Adipose tissue (tissue), 3 donors: Measurements from ENCODE around the gene AP5Z1. TPM values are rescaled to one million over a fixed set of nuclear protein-coding genes. Genes with fewer than 3 reads are reported as not detected.
A peak's percentile ranks its signal among the peaks of the same experiment; 100 is the strongest.

ENCODE experiments used
- H3K27ac ChIP-seq: one replicate; pipeline ENCODE4 v1.5.1; 2013; ENCODE audit warnings: low read depth, low read length
- WGBS, 3 donors: extraction: QIAGEN DNeasy Blood & Tissue Kit; methylation state at CpG; one replicate each; pipeline ENCODE4 v1.1.7; 2013; 5-methylcytosine and 5-hydroxymethylcytosine counted together
- polyA plus RNA-seq, 3 donors: library from polyadenylated mRNA; stranded (reverse); fragments of 200-250 nt; gene quantifications; one replicate each; pipeline ENCODE4 v1.2.3, GENCODE V29; 2013
- donor health status: healthy with polysubstance abuse.
- donor health status: Bipolar disorder and iron deficiency.
- donor health status: healthy.

Gene AP5Z1, protein sequence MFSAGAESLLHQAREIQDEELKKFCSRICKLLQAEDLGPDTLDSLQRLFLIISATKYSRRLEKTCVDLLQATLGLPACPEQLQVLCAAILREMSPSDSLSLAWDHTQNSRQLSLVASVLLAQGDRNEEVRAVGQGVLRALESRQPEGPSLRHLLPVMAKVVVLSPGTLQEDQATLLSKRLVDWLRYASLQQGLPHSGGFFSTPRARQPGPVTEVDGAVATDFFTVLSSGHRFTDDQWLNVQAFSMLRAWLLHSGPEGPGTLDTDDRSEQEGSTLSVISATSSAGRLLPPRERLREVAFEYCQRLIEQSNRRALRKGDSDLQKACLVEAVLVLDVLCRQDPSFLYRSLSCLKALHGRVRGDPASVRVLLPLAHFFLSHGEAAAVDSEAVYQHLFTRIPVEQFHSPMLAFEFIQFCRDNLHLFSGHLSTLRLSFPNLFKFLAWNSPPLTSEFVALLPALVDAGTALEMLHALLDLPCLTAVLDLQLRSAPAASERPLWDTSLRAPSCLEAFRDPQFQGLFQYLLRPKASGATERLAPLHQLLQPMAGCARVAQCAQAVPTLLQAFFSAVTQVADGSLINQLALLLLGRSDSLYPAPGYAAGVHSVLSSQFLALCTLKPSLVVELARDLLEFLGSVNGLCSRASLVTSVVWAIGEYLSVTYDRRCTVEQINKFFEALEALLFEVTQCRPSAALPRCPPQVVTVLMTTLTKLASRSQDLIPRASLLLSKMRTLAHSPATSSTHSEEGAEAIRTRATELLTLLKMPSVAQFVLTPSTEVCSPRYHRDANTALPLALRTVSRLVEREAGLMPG
- 10 to 100 TPM; 19.6 to 41.5 (median 35.0) TPM for polyA plus RNA-seq

DNA sequence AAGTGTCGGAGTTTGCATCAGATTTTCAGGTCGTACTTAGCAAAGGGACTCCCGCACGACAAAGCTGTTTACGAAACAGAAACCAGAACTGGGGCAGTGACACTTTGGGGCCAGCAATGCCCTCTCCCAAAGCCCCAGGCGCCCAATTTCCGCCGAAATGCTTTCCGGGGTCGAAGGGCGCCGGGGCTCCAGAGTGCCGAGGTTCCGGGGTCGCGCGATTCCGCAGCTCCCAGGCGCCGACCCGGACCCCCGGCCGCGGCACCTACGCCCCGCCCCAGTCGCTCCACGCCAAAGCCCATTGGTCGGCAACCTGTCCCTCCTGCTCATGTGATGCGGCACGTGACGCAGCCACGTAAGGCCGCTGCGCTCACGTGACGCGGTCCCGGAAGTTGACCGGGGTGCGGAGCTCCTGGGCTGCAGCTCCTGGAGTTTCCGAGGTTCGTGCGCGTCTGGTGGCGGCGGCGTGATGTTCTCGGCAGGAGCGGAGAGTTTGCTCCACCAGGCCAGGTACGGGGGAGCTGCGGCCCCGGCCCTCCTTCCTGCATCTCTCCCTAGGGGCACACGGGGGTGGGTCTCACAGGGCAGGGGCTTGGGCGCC lies at the start of gene AP5Z1:
Gene AP5Z1, plus strand, starts transcription at position 374 of the 598 bp plus-strand sequence. Its CDS starts 93 bp downstream, at position 467.
- 0 to 2% (median 1%) methylated on average over 49 to 55 of the region's 55 CpGs for WGBS, 3 donors
- H3K27ac ChIP-seq, result peak within 1 kb of the TSS; percentile 30

GRCh38 chr7:4725850-4726450 lies 49.5 kb upstream of the AP5Z1 start:
- H3K27ac ChIP-seq, result peak overlapping the region; percentile 85
- WGBS, 3 donors, result 31 to 59% (median 38%) methylated on average over 15 of the region's 15 CpGs

GRCh38 chr7:4726566-4726965 lies 48.9 kb upstream of the AP5Z1 start:
- 63 to 92% (median 74%) methylated on average over 9 of the region's 9 CpGs for WGBS, 3 donors
- H3K27ac ChIP-seq, result no peak overlapping the region

DNA sequence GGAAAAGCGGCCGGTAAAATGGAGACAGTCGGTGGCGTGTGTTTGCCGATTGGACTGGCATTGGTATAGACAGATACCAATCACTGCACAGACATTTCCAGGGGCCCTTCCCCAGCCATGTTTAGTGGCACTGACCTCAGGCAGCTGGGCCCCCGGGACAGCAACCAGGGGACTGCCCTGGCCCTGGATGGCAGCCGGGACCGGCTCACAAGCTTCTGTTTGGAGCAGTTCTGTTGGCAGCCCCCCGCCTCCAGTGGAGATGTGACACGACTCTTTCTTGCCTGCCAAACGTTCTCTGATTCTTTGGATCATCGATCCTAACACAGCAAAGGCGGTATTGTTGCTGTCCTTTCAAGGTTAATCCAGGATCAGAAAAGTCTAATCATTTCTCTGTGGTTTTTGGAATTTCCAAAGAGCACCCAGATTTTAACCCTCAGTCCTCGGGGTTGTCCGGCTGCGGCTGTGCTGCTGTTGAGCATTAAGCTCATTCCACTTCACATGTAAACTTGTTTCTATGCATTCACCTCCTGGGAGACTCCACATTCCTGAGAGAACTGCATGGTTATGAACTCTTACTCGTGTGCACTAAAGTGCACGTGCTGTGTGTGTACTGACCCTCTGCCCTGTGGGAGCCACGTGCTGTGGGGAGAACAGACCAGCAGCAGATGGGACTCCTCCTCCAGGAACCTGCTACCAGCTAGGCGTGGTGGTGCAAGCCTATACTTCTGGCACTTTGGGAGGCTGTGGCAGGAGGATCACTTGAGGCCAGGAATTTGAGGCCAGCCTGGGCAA lies 47.3 kb upstream of the AP5Z1 start:
- WGBS, 3 donors, result 88 to 92% (median 90%) methylated on average over 20 of the region's 20 CpGs
- no peak overlapping the region for H3K27ac ChIP-seq

GRCh38 chr7:4729266-4729665 lies 46.2 kb upstream of the AP5Z1 start:
- WGBS, 3 donors, result 87 to 94% (median 89%) methylated on average over 18 to 19 of the region's 19 CpGs
- H3K27ac ChIP-seq, result no peak overlapping the region

- no peak overlapping the region for H3K27ac ChIP-seq
- 83 to 84% (median 84%) methylated on average over 19 of the region's 19 CpGs for WGBS, 3 donors
These were observed 45.1 kb upstream of the AP5Z1 start for GRCh38 chr7:4730276-4730675.

DNA sequence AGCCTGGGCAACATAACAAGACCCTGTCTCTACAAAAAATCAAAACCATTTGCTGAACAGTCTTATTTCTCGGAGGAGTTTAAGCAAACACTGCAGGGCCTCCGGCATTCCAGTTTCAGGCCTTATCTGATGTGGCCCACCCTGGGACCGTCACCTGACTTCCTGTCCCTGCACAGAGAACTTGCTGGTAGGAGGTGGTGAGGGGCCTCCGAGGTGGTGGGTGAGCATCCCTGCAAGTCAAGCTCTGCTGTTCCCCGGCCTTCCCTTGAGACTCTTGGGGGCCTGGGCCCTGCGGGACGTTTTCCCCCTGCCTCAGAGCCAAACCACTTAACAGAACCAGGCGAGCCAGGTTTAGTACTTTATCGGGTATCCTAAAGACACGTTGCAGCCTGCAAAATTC lies 44.5 kb upstream of the AP5Z1 start:
- WGBS, 3 donors, result 69 to 76% (median 75%) methylated on average over 10 of the region's 10 CpGs
- H3K27ac ChIP-seq, result no peak overlapping the region

DNA sequence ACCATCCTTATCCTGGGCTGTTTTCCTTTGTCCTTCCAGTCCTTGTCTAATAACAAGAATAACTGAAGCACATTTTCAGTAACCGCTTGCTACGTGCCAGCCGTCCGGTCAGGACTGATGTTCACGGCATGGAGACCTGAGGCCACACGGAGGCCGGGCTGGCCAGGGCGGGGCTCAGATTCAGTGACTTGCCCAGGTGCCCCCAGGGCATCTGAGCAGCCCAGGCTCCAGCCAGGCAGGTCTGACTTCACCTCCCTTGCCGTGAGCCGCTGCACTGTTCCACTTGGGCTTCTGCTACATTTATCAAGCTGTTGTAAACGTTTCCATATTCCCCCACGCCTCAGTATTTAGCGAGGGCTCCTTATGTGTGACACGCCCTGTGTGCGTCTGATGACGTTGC lies 43.6 kb upstream of the AP5Z1 start:
- WGBS, 3 donors, result 93 to 96% (median 95%) methylated on average over 16 of the region's 16 CpGs
- no peak overlapping the region for H3K27ac ChIP-seq

GRCh38 chr7:4733936-4734528 lies 41.4 kb upstream of the AP5Z1 start:
- WGBS, 3 donors, result 66 to 82% (median 78%) methylated on average over 15 of the region's 15 CpGs
- no peak overlapping the region for H3K27ac ChIP-seq

DNA sequence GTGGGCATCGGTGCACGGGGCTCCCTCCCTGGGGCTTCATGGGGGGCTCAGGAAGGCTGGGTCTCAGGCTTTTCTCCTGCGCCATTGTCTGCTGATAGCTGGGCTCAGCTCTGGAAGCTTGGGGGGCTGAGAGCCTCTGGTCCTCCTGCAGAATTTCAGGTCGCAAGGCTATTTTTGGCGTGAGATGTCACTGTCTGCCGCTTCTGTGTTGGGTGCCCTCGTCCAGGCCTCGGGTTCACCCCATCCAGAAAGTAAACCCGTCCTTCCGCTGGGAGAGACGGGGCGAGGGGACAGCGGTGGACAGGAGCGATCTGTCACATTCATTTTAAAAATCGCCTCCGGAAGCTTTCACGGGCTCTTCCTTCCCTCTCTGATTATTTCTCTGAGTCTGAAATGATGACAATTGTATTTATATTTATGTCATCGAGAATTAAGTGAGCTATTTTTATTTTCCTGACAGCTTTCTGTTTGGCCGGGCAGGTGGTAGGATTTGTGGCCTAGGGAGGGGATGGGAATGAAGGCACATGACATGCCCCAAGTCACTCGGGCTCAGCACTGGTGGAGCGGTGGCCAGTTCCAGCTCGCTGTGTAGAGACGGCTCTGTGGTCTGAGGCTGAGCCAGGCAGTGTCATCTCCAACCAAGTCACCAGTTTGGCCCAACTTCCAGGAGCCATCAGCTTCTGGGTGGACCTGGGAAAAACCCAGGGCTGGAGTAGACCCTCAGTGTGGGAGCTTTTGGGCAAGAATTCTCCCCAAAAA lies 40.7 kb upstream of the AP5Z1 start:
- no peak overlapping the region for H3K27ac ChIP-seq
- 87 to 94% (median 88%) methylated on average over 23 of the region's 23 CpGs for WGBS, 3 donors

DNA sequence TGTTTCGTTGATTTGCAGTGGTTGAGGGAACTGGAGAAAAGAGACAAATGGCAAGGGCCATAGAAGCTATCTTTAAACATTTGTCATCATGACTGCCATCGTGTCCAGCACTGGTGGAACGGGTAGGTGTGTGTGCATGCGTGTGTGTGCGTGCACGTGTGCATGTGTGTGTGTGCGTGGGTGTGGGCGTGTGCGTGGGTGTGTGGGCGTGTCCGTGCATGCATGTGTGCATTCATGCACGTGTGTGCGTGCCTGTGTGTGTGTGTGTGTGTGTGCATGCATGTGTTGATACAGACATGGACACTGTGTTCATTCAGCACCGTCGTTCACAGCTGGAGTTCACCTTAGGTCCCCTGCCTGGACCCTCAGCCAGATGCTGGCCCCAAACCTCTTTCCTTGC lies 38.1 kb upstream of the AP5Z1 start:
- 93 to 95% (median 94%) methylated on average over 15 of the region's 15 CpGs for WGBS, 3 donors
- H3K27ac ChIP-seq, result no peak overlapping the region

GRCh38 chr7:4738711-4739527 lies 36.5 kb upstream of the AP5Z1 start:
- H3K27ac ChIP-seq, result peak overlapping the region; percentile 9
- 22 to 29% (median 27%) methylated on average over 23 of the region's 23 CpGs for WGBS, 3 donors

DNA sequence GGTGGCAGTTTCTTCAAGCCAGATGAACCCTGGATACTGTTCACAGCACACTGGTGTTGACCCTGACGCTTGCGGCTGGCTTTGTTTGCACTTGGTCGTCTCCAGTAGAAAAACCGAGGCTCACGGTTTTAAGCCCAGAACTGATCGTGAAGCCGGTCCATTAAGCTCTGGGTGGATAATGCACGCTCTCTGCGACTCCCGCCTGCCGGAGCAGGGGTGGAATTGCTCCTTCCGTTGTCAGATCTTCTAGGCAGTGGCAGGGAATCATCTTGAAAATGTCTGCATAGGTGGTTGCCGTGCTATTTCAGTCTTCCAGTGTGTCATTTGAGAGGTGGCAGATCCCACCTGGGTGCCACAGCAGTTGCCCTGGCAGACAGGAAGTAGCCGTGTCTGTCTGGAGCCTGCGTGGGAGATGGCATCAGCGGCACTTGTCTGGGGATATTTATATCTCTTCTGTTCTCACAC lies 35.9 kb upstream of the AP5Z1 start:
- no peak overlapping the region for H3K27ac ChIP-seq
- 27 to 39% (median 35%) methylated on average over 16 of the region's 16 CpGs for WGBS, 3 donors

DNA sequence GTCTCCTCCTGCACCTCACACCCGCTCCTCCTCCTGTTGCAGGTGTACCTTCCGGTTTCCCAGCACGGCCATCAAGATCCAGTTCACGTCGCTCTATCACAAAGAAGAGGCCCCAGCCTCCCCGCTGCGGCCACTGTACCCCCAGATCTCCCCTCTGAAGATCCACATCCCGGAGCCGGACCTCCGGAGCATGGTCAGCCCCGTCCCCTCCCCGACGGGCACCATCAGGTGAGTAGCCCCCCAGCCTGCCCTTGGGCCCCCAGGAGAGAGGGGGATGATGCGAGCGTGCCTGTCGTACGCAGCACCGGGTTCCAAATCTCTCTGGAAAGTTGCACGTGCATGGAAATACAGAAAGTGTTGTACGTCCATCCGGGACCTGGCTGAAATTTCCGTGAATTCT lies 34.6 kb upstream of the AP5Z1 start:
- H3K27ac ChIP-seq, result no peak overlapping the region
- WGBS, 3 donors, result 90 to 98% (median 93%) methylated on average over 21 to 22 of the region's 22 CpGs

- 92 to 93% (median 93%) methylated on average over 23 of the region's 23 CpGs for WGBS, 3 donors
- H3K27ac ChIP-seq, result no peak overlapping the region
These were observed 33.3 kb upstream of the AP5Z1 start for GRCh38 chr7:4742051-4742573.

DNA sequence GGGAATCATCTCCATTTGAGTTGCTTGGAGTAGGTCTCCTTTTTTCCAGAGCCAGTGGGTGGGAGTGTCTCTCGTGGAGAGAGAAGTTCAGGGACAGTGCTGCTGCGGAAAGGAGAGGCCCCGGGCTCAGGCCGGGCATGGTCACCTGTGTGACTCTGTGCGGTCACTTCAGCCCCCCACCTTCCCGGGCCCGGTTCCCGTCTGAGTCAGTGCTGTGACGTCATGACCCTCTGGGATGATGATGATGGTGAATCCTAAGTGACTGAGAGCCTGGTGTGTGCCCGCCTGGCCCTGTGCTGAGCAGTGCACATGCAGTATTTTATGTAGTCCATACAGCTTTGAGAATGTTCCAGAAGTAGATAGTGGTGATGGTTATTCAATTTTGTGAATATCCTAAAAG lies 32.6 kb upstream of the AP5Z1 start:
- H3K27ac ChIP-seq, result no peak overlapping the region
- WGBS, 3 donors, result 88 to 94% (median 89%) methylated on average over 10 of the region's 10 CpGs
